CD4-positive, alpha-beta T cell treated with Interleukin-17A for 4 hours (primary cell): ENCODE data around the gene POLN.
"Not testable (repeated sequence)": the region's sequence is repeated elsewhere in the genome, so short reads cannot be mapped to it uniquely, and the experiment has no call there.

Source experiments
- DNase-seq: peaks from one replicate; pipeline ENCODE4 v3.0.0-alpha.2; 2020; ENCODE audit warnings: mixed read lengths

POLN gene

GRCh38 chr4:2212831-2213230, 29.1 kb downstream of the POLN start:
- DNase-seq, result no peak

DNA sequence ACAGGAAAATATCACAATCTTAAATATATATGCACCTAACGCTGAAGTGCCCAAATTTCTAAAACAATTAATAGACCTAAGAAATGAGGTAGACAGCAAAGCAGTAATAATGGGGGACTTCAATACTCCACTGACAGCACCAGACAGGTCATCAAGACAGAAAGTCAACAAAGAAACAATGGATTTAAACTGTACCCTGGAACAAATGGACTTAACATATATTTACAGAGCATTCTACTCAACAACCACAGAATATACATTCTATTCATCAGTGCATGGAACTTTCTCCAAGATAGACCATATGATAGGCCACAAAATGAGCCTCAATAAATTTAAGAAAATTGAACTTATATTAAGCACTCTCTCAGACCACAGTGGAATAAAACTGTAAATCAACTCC, 39.1 kb downstream of the POLN start:
- DNase-seq, result not testable (repeated sequence)

DNA sequence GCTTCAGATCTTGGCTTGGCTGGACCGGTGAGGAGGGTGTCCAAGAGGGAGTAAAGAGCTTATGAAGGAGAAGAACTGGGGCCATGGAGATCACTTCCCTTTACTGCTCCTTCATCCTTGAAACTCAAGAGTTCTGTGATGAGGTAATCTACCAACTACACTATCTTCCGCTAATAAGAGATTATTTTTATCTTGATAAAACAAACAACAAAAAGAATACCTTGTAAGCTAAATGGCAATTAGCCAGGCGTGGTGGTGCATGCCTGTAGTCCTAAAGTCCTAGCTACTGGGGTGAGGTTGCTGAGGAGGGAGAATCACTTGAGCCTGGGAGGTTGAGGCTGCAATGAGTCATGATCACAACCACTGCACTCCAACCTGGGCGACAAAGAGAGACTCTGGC, 47.4 kb downstream of the POLN start:
- no peak for DNase-seq

DNA sequence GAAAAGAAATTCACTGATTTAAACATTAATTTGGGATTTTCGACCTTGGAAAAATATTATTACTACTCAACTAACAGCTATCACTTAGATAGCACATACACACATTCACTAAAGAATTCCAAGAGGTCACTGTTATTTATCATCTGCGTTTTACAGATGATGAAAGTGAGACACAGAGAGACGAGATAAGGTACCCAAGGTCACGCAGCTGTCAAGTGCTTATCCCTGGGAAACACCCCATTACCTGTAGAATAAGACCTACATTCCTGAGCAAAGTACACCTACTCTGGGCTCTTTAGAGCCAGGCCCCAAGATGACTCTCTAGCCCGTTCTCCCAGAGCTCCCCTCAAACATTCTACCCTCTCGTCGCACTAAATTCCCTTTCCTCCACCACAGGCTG, 48.6 kb downstream of the POLN start:
- no peak for DNase-seq

DNA sequence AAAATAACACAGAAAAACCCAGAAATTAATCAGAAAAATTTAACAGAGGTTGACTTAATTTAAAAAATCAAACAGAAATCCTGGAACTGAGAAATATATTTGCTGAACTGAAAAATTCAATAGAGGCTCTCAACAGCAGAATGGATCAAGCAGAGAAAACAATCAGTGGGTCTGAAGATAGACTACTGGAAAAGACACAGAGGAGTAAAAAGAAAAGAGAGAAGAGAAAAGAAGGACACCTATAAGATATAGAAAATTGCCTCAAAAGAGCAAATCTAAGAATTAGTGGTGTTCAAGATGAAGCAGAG, 55.1 kb downstream of the POLN start:
- DNase-seq, result no peak

GRCh38 chr4:2186133-2186864, 55.6 kb downstream of the POLN start:
- DNase-seq, result no peak

GRCh38 chr4:2183394-2183793, 58.5 kb downstream of the POLN start:
- DNase-seq, result no peak

DNA sequence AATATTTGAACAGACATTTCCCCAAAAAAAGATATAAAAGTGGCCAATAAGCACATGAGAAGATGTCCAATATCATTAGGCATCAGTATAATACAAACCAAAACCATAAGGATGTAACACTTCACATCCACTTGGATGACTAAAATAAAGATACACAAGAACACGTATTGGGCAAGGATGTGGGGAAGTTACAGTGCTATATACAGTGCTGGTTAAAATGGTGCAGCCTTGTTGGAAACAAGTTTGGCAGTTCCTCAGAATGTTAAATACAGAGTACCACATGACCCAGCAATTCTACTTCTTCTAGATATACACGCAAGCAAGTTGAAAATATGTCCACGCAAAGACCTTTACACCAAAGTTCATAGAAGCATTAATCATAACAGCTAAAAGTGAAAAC, 58.9 kb downstream of the POLN start:
- no peak for DNase-seq

DNA sequence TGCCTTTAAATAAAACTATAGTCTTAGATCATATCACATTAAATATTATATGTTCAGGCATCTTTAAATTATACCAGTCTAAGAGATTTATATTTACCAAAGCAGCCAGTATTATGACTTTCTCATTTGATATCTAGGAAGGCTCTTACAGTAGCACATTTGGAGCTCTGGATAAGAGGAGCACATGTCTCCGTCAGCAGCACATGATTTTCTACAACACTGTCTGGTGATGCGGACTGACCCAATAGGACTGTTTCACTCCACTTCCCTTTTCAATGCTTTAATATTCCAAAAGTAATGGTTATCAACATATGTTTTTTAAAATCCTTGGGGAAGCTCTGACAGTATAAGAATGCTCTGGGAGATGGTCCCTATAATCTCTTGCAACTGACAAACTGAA, 61.5 kb downstream of the POLN start:
- DNase-seq, result no peak

GRCh38 chr4:2179717-2180116, 62.2 kb downstream of the POLN start:
- DNase-seq, result no peak

GRCh38 chr4:2178986-2179385, 62.9 kb downstream of the POLN start:
- DNase-seq, result no peak

- no peak for DNase-seq
These were observed 64.4 kb downstream of the POLN start for GRCh38 chr4:2177443-2178093.

- DNase-seq, result no peak
These were observed 65.8 kb downstream of the POLN start for GRCh38 chr4:2175990-2176698.

- DNase-seq, result no peak
These were observed 67.9 kb downstream of the POLN start for GRCh38 chr4:2174061-2174460.

- peak; percentile 4 for DNase-seq
These were observed 69.2 kb downstream of the POLN start for GRCh38 chr4:2172627-2173231.

GRCh38 chr4:2172161-2172560, 69.8 kb downstream of the POLN start:
- DNase-seq, result no peak

DNA sequence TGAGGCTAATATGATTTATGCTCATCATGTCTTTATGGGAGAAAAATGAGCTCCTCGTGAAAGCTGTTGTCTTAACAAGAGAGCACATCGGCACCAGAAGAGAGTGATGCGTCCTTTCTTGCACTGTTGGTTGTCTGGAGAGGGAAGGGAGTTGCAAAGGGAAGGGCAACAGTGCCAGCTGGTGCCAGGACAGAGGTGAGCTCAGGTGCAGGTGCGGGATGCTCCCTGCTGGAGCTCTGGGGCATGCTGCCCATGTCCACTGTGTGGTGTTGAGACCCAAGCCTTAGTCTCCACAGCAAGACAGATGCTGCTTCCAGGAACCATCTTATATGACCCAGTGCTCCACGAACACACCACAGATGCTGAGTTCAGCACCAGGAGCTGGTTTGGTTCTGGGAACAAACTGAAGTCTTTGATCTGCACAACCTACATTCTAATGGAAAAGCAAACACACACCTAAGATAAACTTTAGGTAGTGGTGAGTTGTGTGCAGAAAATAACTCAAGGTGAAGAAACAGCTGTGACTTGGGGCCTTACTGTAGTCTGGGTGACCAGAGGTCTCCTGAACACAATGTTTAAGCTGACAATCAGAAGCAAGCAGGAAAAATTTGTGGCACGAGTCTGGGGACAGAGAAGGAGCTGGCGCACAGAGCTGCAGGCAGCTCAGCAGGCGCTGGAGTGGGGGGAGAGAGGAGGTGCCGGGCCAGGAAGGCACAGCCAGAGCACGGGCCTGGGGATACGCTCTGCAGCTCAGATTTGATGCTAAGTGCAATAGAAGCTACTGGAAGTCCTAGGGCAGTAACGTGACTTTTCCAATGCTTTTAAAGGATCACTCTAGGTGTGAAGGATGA, 73.2 kb downstream of the POLN start:
- DNase-seq, result no peak

- DNase-seq, result no peak
These were observed 75.7 kb downstream of the POLN start for GRCh38 chr4:2166253-2166652.

DNA sequence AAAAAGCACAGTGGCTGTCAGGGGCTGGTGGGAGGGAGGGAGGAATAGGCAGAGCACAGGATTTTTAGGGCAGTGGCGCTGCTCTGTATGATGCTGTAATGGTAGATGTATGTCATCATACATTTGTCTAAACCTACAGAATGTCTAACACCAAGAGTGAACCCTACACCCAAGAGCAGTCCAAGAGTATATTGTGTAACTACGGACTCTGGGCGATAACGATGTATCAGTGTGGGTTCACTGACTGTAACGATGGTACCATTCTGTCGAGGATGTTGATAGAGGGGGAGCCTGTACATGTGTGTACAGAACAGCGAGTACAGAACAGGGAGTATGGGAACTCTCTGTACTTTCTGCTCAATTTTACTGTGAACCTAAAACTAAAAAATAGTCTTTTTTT, 76.5 kb downstream of the POLN start:
- no peak for DNase-seq

- no peak for DNase-seq
These were observed 78.6 kb downstream of the POLN start for GRCh38 chr4:2163311-2163821.

DNA sequence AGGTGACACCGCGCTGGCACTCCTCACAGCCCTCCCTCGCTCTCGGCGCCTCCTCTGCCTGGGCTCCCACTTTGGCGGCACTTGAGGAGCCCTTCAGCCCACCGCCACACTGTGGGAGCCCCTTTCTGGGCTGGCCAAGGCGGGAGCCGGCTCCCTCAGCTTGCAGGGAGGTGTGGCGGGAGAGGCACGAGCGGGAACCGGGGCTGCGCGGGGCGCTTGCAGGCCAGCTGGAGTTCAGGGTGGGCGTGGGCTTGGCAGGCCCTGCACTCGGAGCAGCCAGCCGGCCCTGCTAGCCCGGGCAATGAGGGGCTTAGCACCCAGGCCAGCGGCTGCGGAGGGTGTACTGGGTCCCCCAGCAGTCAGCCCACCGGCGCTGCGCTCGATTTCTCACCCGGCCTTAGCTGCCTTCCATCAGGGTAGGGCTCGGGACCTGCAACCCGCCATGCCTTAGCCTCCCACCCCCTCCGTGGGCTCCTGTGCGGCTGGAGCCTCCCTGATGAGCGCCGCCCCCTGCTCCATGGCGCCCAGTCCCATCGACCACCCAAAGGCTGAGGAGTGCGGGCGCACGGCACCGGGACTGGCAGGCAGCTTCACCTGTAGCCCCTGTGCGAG, 80.7 kb downstream of the POLN start:
- not testable (repeated sequence) for DNase-seq

GRCh38 chr4:2159931-2160330, 82.0 kb downstream of the POLN start:
- no peak for DNase-seq
